SK-N-DZ (cell line): Measurements from ENCODE around the gene LAMA3.

ENCODE experiments used
- DNase-seq: peaks from one replicate; pipeline ENCODE4 v3.0.0-alpha.2; 2015; ENCODE audit warnings: low spot score

Gene LAMA3

DNA sequence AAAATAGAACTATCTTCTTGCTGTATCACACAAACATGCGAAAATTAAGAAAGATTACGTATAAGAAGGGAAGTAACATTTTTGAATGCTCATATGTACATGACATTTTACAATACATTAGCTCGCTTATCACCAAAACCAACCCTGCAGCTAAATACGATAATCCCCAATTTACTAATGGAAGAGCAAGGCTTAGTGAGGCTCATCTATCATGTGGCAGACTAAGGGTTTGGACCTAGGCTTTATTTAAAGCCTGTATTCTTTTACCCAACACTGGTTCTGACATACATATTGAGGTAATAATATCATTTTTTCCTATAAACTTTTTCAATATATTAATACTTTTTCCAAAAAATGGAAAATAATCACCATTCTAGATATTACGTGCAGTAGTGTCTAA lies 208.5 kb downstream of the LAMA3 start:
- no peak for DNase-seq

DNA sequence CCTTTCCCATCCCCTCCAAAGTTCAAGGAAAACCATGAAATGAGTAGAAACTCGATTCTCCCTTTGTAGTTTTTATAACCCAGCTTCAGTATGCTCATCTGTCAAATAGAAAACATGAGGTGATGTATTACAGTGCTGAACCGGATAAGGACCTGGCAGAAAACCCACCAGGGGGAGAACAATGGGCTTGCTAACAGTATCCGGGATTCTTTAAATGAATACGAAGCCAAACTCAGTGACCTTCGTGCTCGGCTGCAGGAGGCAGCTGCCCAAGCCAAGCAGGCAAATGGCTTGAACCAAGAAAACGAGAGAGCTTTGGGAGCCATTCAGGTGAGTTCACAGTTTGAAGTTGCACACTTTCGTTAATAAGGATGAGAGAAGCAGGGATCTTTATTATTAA lies 211.7 kb downstream of the LAMA3 start:
- DNase-seq = no peak

DNA sequence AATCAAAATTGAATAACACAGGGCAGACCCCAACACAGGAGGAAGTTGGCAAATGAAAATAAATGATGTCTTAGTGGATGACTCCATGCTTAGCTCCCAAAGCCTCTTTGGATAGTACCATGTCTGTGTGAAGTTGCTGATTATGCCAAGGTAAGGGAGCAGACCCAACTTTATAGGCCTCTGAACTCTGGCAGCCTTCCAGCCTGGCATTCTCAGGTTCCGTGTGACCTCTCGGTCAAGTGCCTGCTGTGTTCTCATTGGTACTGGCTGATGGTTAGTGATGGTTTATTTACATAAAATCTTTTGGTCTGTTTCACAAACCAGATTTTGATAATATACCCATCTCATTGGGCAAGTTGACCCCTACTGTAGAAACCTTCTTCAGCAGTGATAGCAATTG lies 213.1 kb downstream of the LAMA3 start:
- DNase-seq = no peak

DNA sequence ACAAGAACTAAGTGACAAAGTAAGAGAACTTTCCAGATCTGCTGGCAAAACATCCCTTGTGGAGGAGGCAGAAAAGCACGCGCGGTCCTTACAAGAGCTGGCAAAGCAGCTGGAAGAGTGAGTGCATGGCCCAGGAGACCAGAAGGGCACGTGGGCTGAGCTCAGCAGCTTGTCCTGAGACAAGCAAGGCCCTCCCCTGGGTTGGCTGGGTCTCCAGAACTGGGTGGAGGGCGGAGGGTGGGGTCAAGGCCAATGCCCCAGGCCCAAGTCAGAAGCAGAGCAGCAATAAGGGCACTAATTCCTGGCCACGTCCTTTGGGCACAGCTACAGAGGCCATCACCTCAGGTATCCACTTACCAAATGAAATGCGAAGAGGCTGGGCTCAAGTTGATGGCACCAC lies 214.7 kb downstream of the LAMA3 start:
- DNase-seq = no peak

DNA sequence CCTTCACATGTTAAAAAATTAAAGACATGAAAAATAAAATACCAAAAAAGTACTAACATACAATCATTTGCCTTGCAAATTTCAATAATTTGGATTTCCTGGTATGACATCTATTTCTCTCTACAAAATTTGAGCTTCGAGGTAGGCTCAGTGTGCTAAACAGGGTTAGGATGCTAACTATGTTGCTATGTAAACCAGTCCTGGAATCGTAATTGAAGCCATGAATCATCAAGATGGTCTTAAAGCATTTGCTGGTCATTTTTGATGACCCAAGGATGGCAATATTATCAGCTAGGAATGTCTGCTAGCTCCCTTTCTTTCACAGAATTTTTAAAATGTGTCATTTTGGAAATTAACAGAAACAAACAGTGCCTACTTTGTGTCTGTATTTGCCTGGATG lies 217.4 kb downstream of the LAMA3 start:
- no peak for DNase-seq

DNA sequence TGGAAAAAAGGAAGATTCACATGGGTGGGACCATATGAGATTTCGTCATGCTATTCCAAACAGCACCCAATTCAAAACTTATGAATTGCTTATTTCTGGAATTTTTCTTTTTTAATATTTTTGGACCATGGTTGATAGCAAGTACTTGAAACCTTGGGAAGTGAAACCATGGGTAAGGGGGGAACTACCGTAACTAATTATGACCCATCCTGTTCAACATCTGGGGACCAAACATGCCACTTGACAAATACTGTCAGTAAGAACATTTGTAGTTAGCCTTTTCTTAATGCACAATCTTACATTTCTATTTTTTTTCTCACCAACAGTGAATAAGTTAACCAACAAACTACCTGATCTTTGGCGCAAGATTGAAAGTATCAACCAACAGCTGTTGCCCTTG lies 219.6 kb downstream of the LAMA3 start:
- DNase-seq = no peak

DNA sequence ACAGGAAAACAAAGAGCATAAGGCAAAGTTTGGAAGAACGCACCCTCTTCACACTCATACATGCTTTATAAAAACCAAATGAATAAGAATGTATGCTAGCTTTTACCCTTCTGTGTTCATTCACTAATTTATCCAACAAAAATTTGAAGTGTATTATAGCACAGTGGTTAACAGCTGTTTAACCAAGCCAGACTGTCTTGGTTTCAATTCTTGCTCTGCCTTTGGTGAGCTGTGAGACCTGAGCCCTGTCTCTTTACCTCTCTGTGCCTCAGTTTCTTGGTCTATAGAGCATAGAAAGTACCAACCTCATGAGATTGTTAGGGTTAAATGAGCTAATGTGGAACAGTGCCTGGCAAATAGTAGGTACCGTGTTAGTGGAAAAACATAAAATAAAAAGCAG lies 220.8 kb downstream of the LAMA3 start:
- DNase-seq = no peak

DNA sequence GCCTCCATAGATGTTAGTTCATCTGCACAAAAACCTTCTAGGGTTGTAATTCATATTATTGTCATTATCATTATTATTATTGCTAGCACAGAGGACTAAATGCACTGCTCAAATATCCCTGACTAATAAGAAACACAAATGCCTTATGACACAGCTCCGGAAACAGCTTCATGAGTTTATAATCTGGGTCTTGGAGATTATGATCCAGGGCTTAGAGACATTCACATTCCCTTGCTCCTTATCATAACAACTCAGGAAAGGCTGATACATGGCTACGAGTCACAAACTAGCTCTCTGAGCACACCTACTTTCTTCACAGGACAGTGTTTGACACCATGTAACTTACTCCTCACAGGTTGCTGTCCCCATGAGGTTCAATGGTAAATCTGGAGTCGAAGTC lies 223.1 kb downstream of the LAMA3 start:
- DNase-seq = no peak

DNA sequence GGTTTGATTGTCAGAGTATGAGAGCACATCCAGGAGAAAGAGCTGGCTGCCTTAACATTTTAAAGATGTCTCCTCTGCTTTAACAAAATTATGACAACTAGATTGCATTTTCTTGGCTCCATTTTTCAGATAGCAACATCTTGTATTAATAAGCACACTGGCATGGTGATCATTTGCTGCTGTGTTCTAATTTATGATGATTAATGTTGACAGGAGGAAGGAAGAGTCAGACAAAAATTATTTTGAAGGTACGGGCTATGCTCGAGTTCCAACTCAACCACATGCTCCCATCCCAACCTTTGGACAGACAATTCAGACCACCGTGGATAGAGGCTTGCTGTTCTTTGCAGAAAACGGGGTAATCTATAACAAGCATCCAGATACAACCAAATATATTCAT lies 227.1 kb downstream of the LAMA3 start:
- no peak for DNase-seq

DNA sequence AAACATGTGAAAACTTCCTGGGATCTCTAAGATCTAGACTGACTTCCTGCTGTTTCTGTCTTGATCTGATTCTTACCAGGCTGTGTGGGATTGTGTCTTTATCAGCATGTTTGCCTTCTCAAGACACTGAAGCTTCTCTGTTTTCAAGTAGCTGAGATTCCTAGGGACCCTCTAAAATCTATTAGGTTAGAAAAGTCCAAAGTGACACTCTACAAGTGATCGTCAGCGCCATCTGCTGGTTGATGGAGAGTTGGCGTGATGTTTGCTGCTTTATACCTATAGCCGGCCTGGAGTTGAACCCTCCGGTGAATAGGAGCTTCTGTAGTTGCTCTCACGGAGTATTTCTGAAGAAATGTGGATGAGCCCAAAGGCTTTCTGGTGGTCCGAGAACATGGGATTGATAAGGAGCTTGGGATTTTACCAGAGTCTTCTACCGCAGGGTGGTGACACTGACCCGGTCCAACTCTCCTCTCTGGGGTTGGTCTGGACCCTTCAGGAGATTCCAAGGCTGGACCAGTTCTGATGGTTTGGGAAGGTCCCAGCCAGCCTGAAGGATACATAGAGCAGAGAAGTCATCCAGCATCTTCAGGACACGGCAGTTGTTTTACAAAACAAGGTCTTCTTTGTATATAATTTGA lies 229.3 kb downstream of the LAMA3 start:
- peak; percentile 72 for DNase-seq

DNA sequence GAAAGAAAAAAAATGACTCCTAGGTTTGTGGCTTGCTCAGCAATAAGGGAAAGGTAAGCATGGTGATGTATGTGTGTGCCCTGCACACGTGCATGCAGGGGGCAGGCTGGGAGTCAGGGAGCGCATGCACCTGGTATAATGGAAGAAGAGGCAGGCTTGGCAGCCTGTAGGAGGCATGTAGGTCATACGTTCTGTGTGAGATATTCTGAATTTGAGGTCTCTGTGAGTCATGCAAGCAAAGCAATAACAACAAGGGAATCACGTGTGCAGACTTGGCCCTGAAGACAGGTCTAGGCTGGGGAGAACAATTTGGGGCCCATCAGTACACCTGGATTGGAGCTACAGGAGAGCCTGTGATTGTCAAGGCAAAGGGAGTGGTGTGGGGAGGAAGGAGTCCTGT lies 230.8 kb downstream of the LAMA3 start:
- DNase-seq = no peak

DNA sequence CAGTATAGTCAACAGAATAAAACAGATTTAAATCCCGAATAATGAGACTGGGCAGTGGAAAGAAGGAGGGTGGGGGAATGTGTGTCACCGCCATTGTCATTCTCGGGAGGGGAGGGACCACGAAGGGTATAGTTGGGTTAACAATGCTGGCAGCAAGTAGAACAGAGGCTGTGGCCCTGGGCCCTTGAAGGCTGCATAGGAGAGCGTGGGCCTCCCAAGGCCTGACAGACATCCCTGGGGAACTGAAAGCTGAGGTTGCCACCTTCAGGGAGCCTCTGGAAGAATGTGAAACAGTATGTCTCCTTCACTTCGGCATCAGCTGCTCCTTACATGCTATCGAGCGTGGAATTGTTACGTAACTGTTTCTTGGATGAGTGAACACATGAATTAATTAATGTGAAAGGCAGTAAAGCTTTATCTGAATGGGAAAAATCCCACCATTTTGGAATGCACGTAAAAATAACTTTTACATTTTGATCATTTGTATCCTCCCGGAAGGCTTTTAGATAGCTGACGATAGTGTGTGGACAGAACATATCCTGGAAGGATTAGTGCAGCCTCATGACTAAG lies 232.5 kb downstream of the LAMA3 start:
- DNase-seq = no peak

DNA sequence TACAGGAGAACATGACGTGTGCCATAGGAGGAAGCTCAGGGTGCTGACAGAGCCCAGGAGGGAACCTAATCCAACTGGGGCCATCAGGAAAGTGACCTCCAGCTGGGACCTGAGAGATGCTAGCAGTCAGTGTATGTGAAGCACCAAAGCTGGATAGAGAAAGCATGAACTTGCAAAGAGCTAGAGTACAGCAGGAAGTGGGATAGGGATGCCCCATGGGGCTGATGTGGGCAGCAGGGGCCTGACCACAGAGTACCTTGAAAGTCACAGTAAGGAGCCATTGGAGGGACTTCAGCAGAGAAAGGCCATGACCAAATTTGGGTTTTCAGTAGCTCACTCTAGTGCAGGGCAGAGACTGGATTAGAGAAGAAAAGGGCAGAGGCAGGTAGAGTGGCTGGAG lies 233.7 kb downstream of the LAMA3 start:
- no peak for DNase-seq

DNA sequence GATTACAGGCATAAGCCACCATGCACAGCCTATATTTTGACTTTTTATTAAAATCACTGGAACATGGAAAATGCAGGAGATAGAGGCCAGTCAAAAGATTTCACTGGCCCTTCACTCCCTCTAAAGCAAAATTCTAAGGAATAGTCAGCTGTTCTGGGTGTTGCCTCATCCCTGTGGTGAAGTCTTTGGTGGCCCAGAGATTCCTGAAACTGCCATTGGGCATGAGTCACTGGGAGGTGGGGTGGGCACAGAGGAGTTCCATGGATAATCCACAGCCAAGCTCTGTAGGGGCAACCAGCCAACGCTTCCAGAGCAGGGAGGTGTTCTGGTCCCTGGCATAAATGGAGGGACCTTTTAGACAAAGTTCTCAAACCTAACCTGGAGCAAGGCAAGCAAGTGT lies 235.6 kb downstream of the LAMA3 start:
- DNase-seq = no peak

DNA sequence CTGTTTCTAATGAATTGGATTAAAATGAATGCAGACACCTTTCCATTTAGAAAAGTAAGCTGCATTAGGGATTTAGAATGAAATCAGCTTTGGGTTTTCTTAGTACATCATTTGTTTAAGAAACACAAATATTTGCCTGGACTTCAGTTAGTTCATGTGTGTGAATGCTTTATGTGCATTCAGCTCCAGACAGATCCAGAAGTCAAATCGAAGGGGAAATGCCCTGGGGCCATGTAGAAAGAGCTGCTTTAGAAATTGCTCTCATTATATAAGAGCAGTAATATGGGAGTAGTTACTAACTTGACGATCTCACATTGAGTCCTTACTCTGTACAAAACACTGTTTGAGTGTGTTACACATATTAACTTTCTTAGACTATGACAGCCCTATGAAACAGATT lies 237.3 kb downstream of the LAMA3 start:
- DNase-seq = no peak

DNA sequence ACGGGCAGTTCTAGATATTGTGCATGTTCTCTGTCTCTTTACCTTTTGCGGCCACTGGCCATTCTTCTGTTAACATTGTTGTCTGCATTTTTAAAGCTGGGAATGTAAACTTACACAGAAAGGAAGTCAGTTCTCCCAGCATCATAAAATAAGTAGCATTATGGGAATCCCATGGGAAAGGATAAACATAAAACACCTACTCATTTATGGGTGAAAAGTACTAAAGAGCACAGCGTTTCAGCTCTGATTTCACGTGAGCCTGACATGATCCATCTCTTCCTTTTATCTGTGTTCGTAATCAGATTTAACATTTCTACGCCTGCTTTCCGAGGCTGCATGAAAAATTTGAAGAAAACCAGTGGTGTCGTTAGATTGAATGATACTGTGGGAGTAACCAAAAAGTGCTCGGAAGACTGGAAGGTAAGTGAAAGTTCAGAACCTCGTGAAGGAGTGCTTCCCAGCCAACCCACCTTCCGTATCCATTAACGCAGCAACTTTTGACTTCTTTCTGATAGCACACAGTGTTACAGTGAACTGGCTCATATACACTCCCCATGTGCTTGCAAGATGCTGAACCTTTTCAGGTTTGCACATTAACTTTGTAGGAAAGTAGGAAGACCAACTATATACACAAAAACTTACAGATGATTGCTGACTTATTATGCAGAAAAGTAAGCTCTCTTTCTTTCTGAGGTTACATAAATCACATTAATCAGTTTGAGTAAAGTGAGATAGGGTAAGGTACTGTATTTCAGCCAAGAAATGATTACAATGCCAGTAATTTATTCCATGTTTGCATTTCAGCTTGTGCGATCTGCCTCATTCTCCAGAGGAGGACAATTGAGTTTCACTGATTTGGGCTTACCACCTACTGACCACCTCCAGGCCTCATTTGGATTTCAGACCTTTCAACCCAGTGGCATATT lies 238.8 kb downstream of the LAMA3 start:
- peak; percentile 89 for DNase-seq

DNA sequence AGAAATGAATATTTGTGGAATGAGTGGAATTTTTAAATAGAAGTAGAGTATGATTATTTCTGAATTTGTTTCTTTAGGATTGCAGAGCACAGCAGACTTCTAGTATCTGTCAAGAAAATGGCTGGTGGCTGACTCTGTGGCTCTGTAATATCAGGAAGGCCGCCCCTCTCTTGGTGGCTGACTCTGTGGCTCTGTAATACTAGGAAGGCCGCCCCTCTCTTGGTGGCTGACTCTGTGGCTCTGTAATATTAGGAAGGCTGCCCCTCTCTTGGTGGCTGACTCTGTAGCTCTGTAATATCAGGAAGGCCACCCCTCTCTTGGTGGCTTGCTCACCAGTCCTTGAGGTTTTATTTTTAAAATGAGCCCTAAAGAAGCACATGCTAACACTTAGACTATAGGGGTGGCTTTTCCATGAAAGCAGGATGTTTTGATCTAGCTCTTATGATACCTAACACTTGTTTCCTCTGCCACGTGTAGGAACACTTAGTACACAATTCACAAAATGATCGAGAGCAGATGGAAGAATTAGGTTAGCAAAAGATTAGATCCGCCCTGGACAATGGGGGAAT lies 240.2 kb downstream of the LAMA3 start:
- DNase-seq = no peak

DNA sequence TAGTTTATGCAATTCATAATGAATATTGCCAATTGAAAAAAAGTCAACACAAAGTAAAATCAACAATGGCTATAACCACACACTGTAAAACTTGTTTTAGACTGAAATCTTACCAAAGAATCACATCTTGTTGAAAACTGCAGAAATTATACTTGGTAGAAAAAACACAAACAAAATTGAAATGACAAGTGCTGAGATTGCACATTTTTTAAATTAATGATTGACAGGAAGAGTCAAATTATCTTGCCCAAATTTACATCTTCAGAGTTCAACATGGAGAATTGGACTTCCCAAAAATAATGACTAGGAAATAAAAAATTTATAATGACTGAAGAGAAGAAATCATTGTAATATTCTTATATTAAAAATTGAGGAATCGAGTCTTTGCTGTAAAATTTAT lies 240.7 kb downstream of the LAMA3 start:
- DNase-seq = no peak

DNA sequence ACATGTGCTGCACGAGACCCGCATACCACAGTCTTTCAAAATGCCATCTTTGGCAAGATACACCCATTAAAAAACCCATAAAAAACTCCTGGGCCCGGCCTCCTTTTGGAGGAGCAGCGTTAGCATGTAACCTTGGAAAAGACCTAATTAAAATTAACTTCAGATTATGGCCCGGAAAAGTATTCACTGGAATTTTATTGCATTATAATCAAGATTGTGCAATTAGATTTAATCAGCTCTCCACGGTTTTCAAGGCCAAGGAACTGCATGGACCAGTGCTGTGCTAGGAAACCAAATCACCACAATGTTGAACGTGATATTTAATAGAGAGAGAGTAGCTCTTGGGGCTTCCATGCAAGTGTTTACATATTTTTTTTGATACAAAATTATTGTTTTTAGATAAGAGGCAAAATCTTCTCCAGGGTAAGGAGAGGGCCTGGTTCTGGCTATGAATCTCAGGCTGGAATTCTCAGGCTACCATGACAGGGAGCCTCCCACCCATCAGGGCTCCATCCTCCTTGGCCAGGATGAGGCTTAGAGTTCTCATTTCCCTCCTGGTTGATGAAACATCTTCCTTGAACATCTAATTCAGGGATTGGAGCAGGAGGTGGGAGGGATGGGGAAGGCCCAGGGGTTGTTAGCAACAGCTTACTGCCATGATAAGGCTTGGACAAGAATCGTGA lies 243.3 kb downstream of the LAMA3 start:
- DNase-seq = no peak

DNA sequence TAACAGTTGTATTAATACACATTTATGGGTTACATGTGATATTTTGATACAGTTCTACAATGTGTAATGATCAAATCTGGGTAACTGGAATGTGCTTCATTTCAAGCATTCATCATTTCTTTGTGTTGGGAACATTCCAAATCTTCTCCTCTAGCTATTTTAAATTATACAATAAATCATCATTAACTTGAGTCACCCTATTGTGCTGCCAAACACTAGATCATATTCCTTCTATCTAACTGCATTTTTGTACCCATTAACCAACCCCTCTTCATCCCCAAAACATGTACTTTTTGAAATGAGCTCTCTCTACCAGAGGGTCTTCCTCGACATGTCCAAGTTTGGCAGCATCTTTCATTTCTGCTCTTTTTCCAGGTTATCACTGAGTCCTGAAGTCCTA lies 244.2 kb downstream of the LAMA3 start:
- DNase-seq = no peak

DNA sequence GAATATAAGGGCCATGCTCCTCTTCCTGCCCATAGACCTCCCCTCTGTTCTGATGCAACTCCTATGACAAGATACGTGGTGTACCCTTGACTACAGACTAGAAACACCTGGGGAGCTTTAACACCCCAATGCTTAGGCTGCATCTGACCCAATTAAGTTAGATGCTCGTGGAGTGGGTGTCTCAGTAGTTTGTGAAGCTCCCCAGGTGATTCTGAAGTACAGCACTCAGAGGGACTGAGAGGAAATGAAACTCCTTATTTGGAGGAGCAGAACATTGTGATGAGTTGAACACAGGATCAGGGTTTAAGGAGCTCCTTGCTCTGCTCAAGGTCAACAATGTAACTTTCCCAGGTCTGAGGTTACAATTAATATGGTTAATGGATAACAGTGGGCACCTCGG lies 245.0 kb downstream of the LAMA3 start:
- no peak for DNase-seq

DNA sequence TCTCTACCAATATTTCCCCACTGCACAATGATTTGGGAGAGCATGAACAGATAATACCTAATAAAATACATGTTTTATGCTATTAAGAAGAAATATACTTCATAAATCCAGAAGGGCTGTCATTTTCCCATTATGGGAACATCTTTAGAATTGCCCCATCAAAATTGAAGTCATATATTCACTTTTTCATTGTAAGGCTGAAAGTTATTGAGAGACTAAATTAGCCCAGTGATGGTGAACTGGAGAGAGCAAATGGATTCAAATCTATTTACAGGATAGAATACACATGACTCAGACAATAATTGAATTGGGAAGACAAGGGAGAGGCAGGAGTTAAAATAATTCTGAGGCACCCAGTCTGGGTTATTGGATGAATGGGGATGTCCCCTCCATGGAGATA lies 245.6 kb downstream of the LAMA3 start:
- no peak for DNase-seq
